ENCODE data around the gene KLF1. TPM values are rescaled to one million over a fixed set of nuclear protein-coding genes. Genes with fewer than 3 reads are reported as not detected.

The KLF1 gene
- polyA plus RNA-seq, 3 donors = 0.24 to 0.45 (median 0.28) TPM

DNA sequence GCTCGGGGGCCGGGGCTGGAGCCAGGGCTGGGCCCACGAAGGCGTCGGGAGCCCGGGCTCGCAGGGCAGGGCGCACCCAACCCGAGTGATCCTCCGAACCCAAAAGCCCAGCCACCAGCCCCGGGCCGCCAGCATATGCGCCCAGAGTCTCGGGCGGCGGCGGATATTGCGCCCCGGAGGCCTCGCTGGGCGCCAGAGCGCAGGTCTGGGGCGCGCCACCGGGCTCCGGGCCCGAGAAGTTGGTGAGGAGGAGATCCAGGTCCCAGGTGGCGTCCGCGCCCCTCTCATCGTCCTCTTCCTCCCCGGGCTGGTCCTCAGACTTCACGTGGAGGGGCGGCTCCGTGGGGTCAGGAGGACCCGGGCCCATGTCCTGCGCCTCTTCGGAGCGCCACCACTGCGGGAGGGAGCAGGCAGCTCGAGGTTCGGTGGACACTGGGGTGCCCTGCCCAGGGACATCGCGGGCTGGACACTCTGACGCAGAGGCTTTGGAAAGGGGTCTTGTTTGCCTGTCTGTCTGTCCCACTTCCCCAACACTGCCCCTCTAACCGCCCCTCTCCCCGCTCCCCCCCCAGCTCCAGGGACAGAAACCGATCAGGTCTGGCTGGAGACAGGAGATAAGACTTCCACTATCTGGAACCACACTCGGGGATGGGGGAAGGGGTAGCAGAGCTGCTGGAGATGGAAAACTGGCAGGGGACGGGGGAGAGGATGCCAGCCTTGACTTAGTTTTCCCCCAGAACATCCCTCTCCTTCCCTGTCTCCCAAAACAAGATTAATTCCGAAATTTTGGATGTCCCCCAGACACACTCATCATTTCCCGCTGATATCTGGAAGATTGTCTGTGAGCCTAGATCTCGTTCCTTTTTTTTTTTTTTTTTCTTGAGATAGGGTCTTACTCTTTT lies 1.0 kb downstream of the KLF1 start:
- Mint-ChIP-seq H3K27me3 (ENCODE audit: low read depth in 3 of 3) (peaks cover 7 to 19% (median 16%) of the 10 kb centered on the region in 3 donors), H3K36me3 (no peaks in the 10 kb centered on the region), H3K9me3 (peaks cover 8 to 32% (median 18%) of the 10 kb centered on the region in 7 donors), H3K4me1 (peaks cover 50% of the 10 kb centered on the region), H3K27ac (peak overlapping the region in 1 of 7 donors; percentile 44), H3K4me3 (peak overlapping the region; percentile 34 to 70)
- DNase-seq = no peak
- Histone ChIP-seq H3K4me1 (ENCODE audit: control insufficient read depth in 1 of 2, insufficient read depth in 2 of 2, low read length in 2 of 2) (peaks cover 55 to 62% of the 10 kb centered on the region in 2 donors), H3K4me2 (replicated peaks; ENCODE audit: extremely low read depth, low read length, poor library complexity, severe bottlenecking) (peak overlapping the region; percentile 70), H3K9ac (ENCODE audit: insufficient read depth, low read length, poor library complexity, severe bottlenecking) (peak overlapping the region; percentile 56), H3K36me3 (replicated peaks in 1 of 2; ENCODE audit: control insufficient read depth in 1 of 2, insufficient read depth in 2 of 2, low read length in 2 of 2) (no peaks in the 10 kb centered on the region), H3K79me2 (ENCODE audit: insufficient read depth, low read length) (peaks cover under 1% of the 10 kb centered on the region), H4K20me1 (ENCODE audit: insufficient read depth, low read length) (no peaks in the 10 kb centered on the region), H3K27me3 (ENCODE audit: control insufficient read depth in 2 of 2, insufficient read depth in 2 of 2, low read length in 2 of 2) (peaks cover 0 to 6% of the 10 kb centered on the region in 2 donors), H3K9me3 (replicated peaks in 1 of 2; ENCODE audit: control insufficient read depth in 1 of 2, insufficient read depth in 1 of 2, low read length in 2 of 2) (peaks cover 4 to 21% of the 10 kb centered on the region in 2 donors), H3K4me3 (replicated peaks in 1 of 3; ENCODE audit: low read depth in 2 of 3, low read length in 3 of 3) (peak overlapping the region; percentile 22 to 69 (median 25)), H2AFZ (ENCODE audit: insufficient read depth, low read depth, low read length, poor library complexity, severe bottlenecking) (peak overlapping the region; percentile 87), H3K27ac (ENCODE audit: low read depth in 1 of 2, low read length in 2 of 2) (no peak overlapping the region)
- intact Hi-C loops (cut with micrococcal nuclease) = loop anchor here in 1 of 2 donors (10.0 kb wide), 2 partner anchors 49 to 79 kb away; partner anchors contain the start of genes CALR, DAND5 and FARSA
- WGBS (ENCODE audit: insufficient coverage) = 7% methylated on average over 40 of the region's 53 CpGs
- TF ChIP-seq, protein P1, sequence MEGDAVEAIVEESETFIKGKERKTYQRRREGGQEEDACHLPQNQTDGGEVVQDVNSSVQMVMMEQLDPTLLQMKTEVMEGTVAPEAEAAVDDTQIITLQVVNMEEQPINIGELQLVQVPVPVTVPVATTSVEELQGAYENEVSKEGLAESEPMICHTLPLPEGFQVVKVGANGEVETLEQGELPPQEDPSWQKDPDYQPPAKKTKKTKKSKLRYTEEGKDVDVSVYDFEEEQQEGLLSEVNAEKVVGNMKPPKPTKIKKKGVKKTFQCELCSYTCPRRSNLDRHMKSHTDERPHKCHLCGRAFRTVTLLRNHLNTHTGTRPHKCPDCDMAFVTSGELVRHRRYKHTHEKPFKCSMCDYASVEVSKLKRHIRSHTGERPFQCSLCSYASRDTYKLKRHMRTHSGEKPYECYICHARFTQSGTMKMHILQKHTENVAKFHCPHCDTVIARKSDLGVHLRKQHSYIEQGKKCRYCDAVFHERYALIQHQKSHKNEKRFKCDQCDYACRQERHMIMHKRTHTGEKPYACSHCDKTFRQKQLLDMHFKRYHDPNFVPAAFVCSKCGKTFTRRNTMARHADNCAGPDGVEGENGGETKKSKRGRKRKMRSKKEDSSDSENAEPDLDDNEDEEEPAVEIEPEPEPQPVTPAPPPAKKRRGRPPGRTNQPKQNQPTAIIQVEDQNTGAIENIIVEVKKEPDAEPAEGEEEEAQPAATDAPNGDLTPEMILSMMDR (IDR thresholded peaks at IDR 0.05) = peak; percentile 36

DNA sequence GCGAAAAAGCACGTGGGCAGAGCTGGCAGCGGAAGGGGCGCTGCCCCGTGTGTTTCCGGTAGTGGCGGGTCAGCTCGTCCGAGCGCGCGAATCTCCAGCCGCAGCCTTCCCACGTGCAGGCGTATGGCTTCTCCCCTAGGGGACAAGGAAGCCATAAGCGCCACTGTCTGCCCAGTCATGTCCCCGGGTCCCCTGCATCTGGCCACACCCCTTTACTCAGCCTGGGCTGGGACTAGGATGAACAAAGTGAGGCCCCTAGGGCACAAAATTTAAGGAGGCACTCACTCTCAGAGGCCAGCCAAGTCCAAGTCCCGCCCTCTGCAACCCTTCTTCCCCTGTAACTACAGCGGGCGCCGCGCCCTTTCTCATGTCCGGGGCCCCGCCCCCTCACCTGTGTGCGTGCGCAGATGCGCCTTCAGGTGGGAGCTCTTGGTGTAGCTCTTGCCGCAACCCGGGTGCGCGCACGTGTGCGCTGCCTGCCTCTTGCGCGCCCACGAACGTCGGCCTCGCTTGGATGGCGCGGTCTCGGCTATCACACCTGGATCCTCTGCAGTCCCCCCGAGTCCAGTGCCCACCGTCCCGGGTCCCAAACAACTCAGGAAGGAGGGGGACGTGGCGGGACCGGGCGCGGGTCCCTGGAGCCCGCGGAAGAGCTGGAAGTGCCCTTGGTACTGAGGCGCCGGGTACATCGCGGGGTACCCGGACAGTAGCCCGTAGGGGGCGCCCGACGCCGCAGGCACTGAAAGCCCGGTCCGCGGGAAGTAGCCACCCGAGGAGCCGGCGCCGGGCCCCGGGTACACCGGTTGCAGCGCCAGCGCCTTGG lies 1.9 kb downstream of the KLF1 start:
- Histone ChIP-seq H3K79me2 (ENCODE audit: insufficient read depth, low read length) (no peaks in the 10 kb centered on the region), H3K4me1 (ENCODE audit: control insufficient read depth in 1 of 2, insufficient read depth in 2 of 2, low read length in 2 of 2) (peaks cover 59 to 63% of the 10 kb centered on the region in 2 donors), H3K4me2 (replicated peaks; ENCODE audit: extremely low read depth, low read length, poor library complexity, severe bottlenecking) (peak overlapping the region; percentile 70), H4K20me1 (ENCODE audit: insufficient read depth, low read length) (no peaks in the 10 kb centered on the region), H3K4me3 (replicated peaks in 1 of 3; ENCODE audit: low read depth in 2 of 3, low read length in 3 of 3) (peak overlapping the region; percentile 25 to 69 (median 40)), H3K9ac (ENCODE audit: insufficient read depth, low read length, poor library complexity, severe bottlenecking) (peak overlapping the region; percentile 56), H3K36me3 (replicated peaks in 1 of 2; ENCODE audit: control insufficient read depth in 1 of 2, insufficient read depth in 2 of 2, low read length in 2 of 2) (no peaks in the 10 kb centered on the region), H3K27me3 (ENCODE audit: control insufficient read depth in 2 of 2, insufficient read depth in 2 of 2, low read length in 2 of 2) (peaks cover 0 to 6% of the 10 kb centered on the region in 2 donors), H3K9me3 (replicated peaks in 1 of 2; ENCODE audit: control insufficient read depth in 1 of 2, insufficient read depth in 1 of 2, low read length in 2 of 2) (peaks cover 4 to 21% of the 10 kb centered on the region in 2 donors), H2AFZ (ENCODE audit: insufficient read depth, low read depth, low read length, poor library complexity, severe bottlenecking) (peak overlapping the region; percentile 87), H3K27ac (ENCODE audit: low read depth in 1 of 2, low read length in 2 of 2) (peak overlapping the region; percentile 90 to 94)
- TF ChIP-seq, protein P1 (IDR thresholded peaks at IDR 0.05) = peak; percentile 86
- under 1% methylated on average over 73 of the region's 73 CpGs for WGBS (ENCODE audit: insufficient coverage)
- Mint-ChIP-seq H3K27ac (peak overlapping the region; percentile 26 to 98 (median 85)), H3K9me3 (peaks cover 8 to 32% (median 18%) of the 10 kb centered on the region in 7 donors), H3K36me3 (no peaks in the 10 kb centered on the region), H3K4me1 (peaks cover 53% of the 10 kb centered on the region), H3K27me3 (ENCODE audit: low read depth in 3 of 3) (peaks cover 7 to 25% (median 16%) of the 10 kb centered on the region in 3 donors), H3K4me3 (peak overlapping the region; percentile 77 to 84)
- peak; percentile 72 to 73 (median 72) for DNase-seq
- intact Hi-C loops (cut with micrococcal nuclease) = loop anchor here in 1 of 2 donors (10.0 kb wide), 2 partner anchors 50 to 80 kb away; partner anchors contain the start of genes CALR, DAND5 and FARSA
